WERI-Rb-1 (cell line): Measurements from ENCODE around the gene NUS1.

Source experiments
- DNase-seq: peaks from one replicate; pipeline ENCODE4 v3.0.0-alpha.2; 2020
- H3K27ac ChIP-seq: fragments of 250-450 bp; sonication (Bioruptor Pico); 2 replicates; pipeline ENCODE4 v1.5.1; 2020; ENCODE audit warnings: mild to moderate bottlenecking, moderate library complexity
- H3K27me3 ChIP-seq: fragments of 250-450 bp; sonication (Bioruptor Pico); 2 replicates; pipeline ENCODE4 v1.5.1; 2021; ENCODE audit warnings: mild to moderate bottlenecking, low read depth, moderate library complexity; ENCODE audit not compliant: insufficient read depth, severe bottlenecking
- H3K36me3 ChIP-seq: fragments of 250-450 bp; sonication (Bioruptor Pico); 2 replicates; pipeline ENCODE4 v1.5.1; 2020; ENCODE audit warnings: mild to moderate bottlenecking, moderate library complexity
- H3K4me3 ChIP-seq: 2 replicates; pipeline ENCODE4 v1.5.1; 2011; ENCODE audit warnings: low read depth, mild to moderate bottlenecking, control low read depth, low read length
- H3K9me3 ChIP-seq: fragments of 250-450 bp; sonication (Bioruptor Pico); 2 replicates; pipeline ENCODE4 v1.5.1; 2021; ENCODE audit warnings: mild to moderate bottlenecking, moderate library complexity; ENCODE audit not compliant: severe bottlenecking
- TF ChIP-seq, protein P1 (sequence below): IDR thresholded peaks from 2 replicates; pipeline ENCODE4 v1.5.1; 2011; ENCODE audit warnings: low read depth, mild to moderate bottlenecking, control low read depth, inconsistent platforms, low read length

Gene NUS1

DNA sequence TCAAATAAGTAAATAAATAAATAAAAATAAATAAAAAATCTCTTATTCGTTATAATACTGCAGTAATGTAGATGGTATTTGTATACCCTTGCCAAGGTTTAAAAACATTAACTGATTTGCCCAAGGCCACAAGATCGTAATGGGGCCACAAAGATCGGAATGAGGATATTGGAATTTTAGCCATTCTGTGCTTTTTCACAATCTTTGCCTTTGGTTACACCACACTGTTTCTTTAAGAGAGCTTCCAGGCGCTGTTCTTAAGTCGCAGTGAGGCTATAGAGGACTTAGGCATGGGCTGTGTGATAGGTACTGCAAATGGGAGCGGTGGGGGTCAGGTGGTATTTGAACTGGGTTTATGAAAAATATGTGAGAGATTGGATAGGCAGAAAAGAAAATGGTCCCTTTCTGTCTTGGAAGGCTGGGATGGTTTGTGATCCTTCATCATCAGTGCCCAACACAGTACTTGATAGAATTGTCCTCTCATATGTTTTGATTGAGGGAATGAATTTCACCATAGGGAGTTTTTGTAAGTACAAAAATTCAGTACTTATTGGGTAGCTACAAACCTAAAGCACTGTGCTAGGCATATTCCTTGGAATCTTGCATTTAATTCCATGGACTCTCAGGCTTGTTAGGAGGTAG lies 1.4 kb downstream of the NUS1 start:
- no peaks in the 10 kb centered on the region for H3K27me3 ChIP-seq
- H3K4me3 ChIP-seq, result peak overlapping the region; percentile 84
- TF ChIP-seq, protein P1, sequence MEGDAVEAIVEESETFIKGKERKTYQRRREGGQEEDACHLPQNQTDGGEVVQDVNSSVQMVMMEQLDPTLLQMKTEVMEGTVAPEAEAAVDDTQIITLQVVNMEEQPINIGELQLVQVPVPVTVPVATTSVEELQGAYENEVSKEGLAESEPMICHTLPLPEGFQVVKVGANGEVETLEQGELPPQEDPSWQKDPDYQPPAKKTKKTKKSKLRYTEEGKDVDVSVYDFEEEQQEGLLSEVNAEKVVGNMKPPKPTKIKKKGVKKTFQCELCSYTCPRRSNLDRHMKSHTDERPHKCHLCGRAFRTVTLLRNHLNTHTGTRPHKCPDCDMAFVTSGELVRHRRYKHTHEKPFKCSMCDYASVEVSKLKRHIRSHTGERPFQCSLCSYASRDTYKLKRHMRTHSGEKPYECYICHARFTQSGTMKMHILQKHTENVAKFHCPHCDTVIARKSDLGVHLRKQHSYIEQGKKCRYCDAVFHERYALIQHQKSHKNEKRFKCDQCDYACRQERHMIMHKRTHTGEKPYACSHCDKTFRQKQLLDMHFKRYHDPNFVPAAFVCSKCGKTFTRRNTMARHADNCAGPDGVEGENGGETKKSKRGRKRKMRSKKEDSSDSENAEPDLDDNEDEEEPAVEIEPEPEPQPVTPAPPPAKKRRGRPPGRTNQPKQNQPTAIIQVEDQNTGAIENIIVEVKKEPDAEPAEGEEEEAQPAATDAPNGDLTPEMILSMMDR, result no peak
- no peak for DNase-seq
- H3K9me3 ChIP-seq, result no peaks in the 10 kb centered on the region
- H3K36me3 ChIP-seq, result peaks cover 25% of the 10 kb centered on the region
- H3K27ac ChIP-seq, result no peak overlapping the region

DNA sequence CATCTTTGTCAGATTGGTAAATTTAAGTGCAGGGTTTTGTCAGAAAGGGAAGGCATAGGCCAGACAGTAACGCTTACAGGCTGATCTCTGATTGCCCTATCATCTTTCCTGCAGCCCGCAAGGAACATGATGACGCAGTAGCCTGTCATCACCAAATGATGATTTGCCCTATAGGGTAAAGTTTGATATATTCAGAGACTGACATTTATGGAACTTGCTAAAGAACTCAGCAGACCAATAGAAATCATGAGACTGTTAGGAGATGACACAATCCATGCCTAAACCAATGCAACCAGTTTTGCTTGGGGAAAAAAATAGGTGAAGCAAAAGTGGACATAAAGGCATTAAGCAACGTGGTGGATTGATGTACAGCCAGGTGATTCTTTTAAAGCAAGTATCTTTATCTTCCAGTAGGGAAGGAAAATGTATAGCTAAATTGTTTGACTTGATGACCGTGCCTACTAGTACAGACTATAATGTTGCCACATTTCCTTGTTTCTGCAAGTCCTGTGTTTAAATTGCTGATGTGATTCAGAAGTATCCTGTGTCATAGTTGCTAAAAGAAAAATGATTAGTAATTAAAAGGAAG lies 2.4 kb downstream of the NUS1 start:
- Histone ChIP-seq H3K9me3 (no peaks in the 10 kb centered on the region), H3K36me3 (peaks cover 25% of the 10 kb centered on the region), H3K27me3 (no peaks in the 10 kb centered on the region), H3K27ac (no peak overlapping the region), H3K4me3 (no peak overlapping the region)
- TF ChIP-seq, protein P1, result no peak
- DNase-seq, result no peak

GRCh38 chr6:117681162-117681741 lies 6.0 kb downstream of the NUS1 start:
- Histone ChIP-seq H3K9me3 (no peaks in the 10 kb centered on the region), H3K27ac (no peak overlapping the region), H3K27me3 (no peaks in the 10 kb centered on the region), H3K36me3 (peaks cover 25% of the 10 kb centered on the region), H3K4me3 (no peak overlapping the region)
- TF ChIP-seq, protein P1, result no peak
- DNase-seq, result no peak

- DNase-seq, result no peak
- no peak overlapping the region for H3K4me3 ChIP-seq
- TF ChIP-seq, protein P1, result no peak
- H3K27me3 ChIP-seq, result no peaks in the 10 kb centered on the region
- no peaks in the 10 kb centered on the region for H3K9me3 ChIP-seq
- no peak overlapping the region for H3K27ac ChIP-seq
- H3K36me3 ChIP-seq, result peaks cover 3% of the 10 kb centered on the region
These were observed 9.5 kb downstream of the NUS1 start for GRCh38 chr6:117684749-117685148.

DNA sequence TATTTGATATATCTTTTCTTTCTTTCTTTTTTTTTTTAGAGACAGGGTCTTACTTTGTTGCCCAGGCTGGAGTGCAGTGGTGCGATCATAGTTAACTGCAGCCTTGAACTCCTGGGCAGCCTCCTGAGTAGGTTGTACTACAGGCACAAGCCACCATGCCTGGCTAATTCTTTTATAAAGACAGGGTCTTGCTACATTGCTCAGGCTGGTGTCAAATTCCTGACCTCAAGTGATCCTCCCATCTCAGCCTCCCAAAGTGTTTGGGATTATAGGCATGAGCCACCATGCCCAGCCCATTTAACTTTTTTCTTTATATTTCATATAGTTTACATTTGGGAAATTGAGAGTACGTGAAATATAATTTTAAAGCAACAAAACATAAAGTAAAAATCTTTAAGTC lies 10.1 kb downstream of the NUS1 start:
- no peak for DNase-seq
- Histone ChIP-seq H3K27me3 (no peaks in the 10 kb centered on the region), H3K9me3 (no peaks in the 10 kb centered on the region), H3K36me3 (no peaks in the 10 kb centered on the region; the same call in none of the 2 replicates), H3K27ac (no peak overlapping the region), H3K4me3 (no peak overlapping the region)
- TF ChIP-seq, protein P1, result no peak
